NB4 (cell line): ENCODE measurements around the gene APEH.

Source experiments
- POLR2A ChIP-seq: IDR thresholded peaks from 2 replicates; pipeline ENCODE4 v1.6.1; 2011; ENCODE audit warnings: mild to moderate bottlenecking; ENCODE audit not compliant: insufficient read length; ENCODE audit errors: extremely low read depth
- TF ChIP-seq, protein P1 (sequence below): IDR thresholded peaks from one replicate; pipeline ENCODE4 v1.5.1; 2012; ENCODE audit warnings: low read depth, low read length
- TF ChIP-seq, protein P2 (sequence below): IDR thresholded peaks from 2 replicates; pipeline ENCODE4 v1.6.1; 2011; ENCODE audit warnings: low read depth, low read length

DNA sequence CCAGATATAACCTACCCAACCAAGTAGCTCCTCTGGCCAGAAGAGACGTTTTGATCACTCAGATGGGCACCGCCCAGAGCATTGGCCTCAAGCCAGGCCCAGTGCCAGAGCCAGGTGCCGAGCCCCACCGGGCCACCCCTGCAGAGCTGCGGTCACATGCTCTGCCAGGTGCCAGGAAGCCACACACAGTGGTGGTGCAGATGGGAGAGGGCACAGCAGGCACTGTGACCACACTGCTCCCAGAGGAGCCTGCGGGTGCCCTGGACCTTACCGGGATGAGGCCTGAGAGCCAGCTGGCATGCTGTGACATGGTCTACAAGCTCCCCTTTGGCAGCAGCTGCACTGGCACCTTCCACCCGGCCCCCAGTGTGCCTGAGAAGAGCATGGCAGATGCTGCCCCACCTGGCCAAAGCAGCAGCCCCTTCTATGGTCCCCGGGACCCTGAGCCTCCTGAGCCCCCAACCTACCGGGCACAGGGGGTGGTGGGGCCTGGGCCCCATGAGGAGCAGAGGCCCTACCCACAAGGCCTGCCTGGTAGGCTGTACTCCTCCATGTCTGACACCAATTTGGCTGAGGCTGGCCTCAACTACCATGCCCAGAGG, 19.1 kb upstream of the APEH start:
- TF ChIP-seq, protein P1, sequence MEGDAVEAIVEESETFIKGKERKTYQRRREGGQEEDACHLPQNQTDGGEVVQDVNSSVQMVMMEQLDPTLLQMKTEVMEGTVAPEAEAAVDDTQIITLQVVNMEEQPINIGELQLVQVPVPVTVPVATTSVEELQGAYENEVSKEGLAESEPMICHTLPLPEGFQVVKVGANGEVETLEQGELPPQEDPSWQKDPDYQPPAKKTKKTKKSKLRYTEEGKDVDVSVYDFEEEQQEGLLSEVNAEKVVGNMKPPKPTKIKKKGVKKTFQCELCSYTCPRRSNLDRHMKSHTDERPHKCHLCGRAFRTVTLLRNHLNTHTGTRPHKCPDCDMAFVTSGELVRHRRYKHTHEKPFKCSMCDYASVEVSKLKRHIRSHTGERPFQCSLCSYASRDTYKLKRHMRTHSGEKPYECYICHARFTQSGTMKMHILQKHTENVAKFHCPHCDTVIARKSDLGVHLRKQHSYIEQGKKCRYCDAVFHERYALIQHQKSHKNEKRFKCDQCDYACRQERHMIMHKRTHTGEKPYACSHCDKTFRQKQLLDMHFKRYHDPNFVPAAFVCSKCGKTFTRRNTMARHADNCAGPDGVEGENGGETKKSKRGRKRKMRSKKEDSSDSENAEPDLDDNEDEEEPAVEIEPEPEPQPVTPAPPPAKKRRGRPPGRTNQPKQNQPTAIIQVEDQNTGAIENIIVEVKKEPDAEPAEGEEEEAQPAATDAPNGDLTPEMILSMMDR = no peak
- TF ChIP-seq POLR2A = no peak
- TF ChIP-seq, protein P2, sequence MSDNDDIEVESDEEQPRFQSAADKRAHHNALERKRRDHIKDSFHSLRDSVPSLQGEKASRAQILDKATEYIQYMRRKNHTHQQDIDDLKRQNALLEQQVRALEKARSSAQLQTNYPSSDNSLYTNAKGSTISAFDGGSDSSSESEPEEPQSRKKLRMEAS = no peak
